Vagina (tissue), 2 donors: ENCODE results near the gene NEDD4L. TPM values are rescaled to one million over a fixed set of nuclear protein-coding genes. Genes with fewer than 3 reads are reported as not detected.

Experiments used
- DNase-seq, 2 donors: peaks; one replicate each; pipeline ENCODE4 v3.0.0-alpha.2; 2017; ENCODE audit errors: extremely low spot score in 2 of 2
- H3K27ac ChIP-seq: fragments of 200-600 bp; sonication (generic); one replicate; pipeline ENCODE4 v1.5.1; 2019
- H3K27me3 ChIP-seq: fragments of 200-600 bp; sonication (generic); one replicate; pipeline ENCODE4 v1.5.1; 2019
- H3K36me3 ChIP-seq, 2 donors: fragments of 200-600 bp; sonication (generic); one replicate each; pipeline ENCODE4 v1.5.1; 2017 to 2019
- H3K4me1 ChIP-seq: fragments of 200-600 bp; sonication (generic); one replicate; pipeline ENCODE4 v1.5.1; 2019
- H3K4me3 ChIP-seq, 2 donors: fragments of 200-600 bp; sonication (generic); 1 replicate in 1 of 2; 2 replicates in 1 of 2; pipeline ENCODE4 v1.5.1; 2016 to 2019
- H3K9me3 ChIP-seq: fragments of 200-600 bp; sonication (generic); one replicate; pipeline ENCODE4 v1.5.1; 2019
- CTCF ChIP-seq, 3 experiments: fragments of 450-650 bp in 2 of 3; fragments of 200-600 bp in 1 of 3; sonication (generic) in 1 of 3; IDR thresholded peaks; one replicate each; pipeline ENCODE4 v1.5.1; 2017 to 2019; ENCODE audit warnings: antibody characterized with exemption in 3 of 3, mild to moderate bottlenecking in 2 of 3, moderate library complexity in 2 of 3
- POLR2A ChIP-seq, 2 donors: fragments of 450-650 bp; IDR thresholded peaks; one replicate each; pipeline ENCODE4 v1.6.1; 2017; ENCODE audit warnings: antibody characterized with exemption in 2 of 2, mild to moderate bottlenecking in 2 of 2, moderate library complexity in 2 of 2
- POLR2AphosphoS5 ChIP-seq, 2 donors: sonication (generic); formaldehyde crosslinking; IDR thresholded peaks; one replicate each; pipeline ENCODE4 v1.9.0; 2017; ENCODE audit warnings: antibody characterized with exemption in 2 of 2, mild to moderate bottlenecking in 2 of 2, low read depth in 1 of 2; ENCODE audit not compliant: insufficient read depth in 1 of 2
- intact Hi-C: fragments of 100-400 bp; cut with DNase I; formaldehyde crosslinking; loops from one replicate; pipeline ENCODE4 v1.15.1; 2023
- total RNA-seq: library from RNA; depleted of rRNA; stranded (reverse); fragments of >200 nt; gene quantifications from one replicate; pipeline ENCODE4 v1.2.3, GENCODE V29; 2016

The NEDD4L gene
- total RNA-seq, 1 donor from 2014 or later = 42.2 TPM

GRCh38 chr18:58144106-58144505, 100.1 kb downstream of the NEDD4L start:
- Histone ChIP-seq H3K27me3 (no peaks in the 10 kb centered on the region), H3K36me3 (no peaks in the 10 kb centered on the region), H3K4me1 (no peaks in the 10 kb centered on the region), H3K4me3 (no peak overlapping the region), H3K9me3 (no peaks in the 10 kb centered on the region), H3K27ac (no peak overlapping the region)
- TF ChIP-seq POLR2AphosphoS5 (IDR thresholded peaks at IDR 0.05; ENCODE audit: insufficient read depth in 1 of 2, low read depth in 1 of 2) (no peak), CTCF (IDR thresholded peaks at IDR 0.05) (no peak), POLR2A (IDR thresholded peaks at IDR 0.05) (no peak)
- no peak for DNase-seq
- intact Hi-C loops = no loop called here

GRCh38 chr18:58144671-58145285, 100.8 kb downstream of the NEDD4L start:
- TF ChIP-seq CTCF (IDR thresholded peaks at IDR 0.05) = no peak
- H3K36me3 ChIP-seq = no peaks in the 10 kb centered on the region
- no peak for DNase-seq
- no peak overlapping the region for H3K4me3 ChIP-seq
- no peaks in the 10 kb centered on the region for H3K9me3 ChIP-seq
- no peak overlapping the region for H3K27ac ChIP-seq
- intact Hi-C loops = no loop called here
- no peaks in the 10 kb centered on the region for H3K4me1 ChIP-seq
- H3K27me3 ChIP-seq = no peaks in the 10 kb centered on the region

- Histone ChIP-seq H3K4me1 (no peaks in the 10 kb centered on the region), H3K4me3 (no peak overlapping the region), H3K9me3 (no peaks in the 10 kb centered on the region), H3K27ac (no peak overlapping the region), H3K27me3 (no peaks in the 10 kb centered on the region), H3K36me3 (no peaks in the 10 kb centered on the region)
- DNase-seq = no peak
- TF ChIP-seq POLR2AphosphoS5 (IDR thresholded peaks at IDR 0.05; ENCODE audit: insufficient read depth in 1 of 2, low read depth in 1 of 2) (no peak), CTCF (IDR thresholded peaks at IDR 0.05) (no peak), POLR2A (IDR thresholded peaks at IDR 0.05) (no peak)
- intact Hi-C loops = no loop called here
Observed at GRCh38 chr18:58146099-58146498, 102.1 kb downstream of the NEDD4L start.

- Histone ChIP-seq H3K4me3 (no peak overlapping the region), H3K27ac (no peak overlapping the region), H3K36me3 (no peaks in the 10 kb centered on the region), H3K9me3 (no peaks in the 10 kb centered on the region), H3K27me3 (no peaks in the 10 kb centered on the region), H3K4me1 (no peaks in the 10 kb centered on the region)
- intact Hi-C loops = no loop called here
- DNase-seq = no peak
- TF ChIP-seq CTCF (IDR thresholded peaks at IDR 0.05) (no peak), POLR2AphosphoS5 (IDR thresholded peaks at IDR 0.05; ENCODE audit: insufficient read depth in 1 of 2, low read depth in 1 of 2) (no peak), POLR2A (IDR thresholded peaks at IDR 0.05) (no peak)
Observed at GRCh38 chr18:58148954-58149471, 105.0 kb downstream of the NEDD4L start.

- TF ChIP-seq POLR2AphosphoS5 (IDR thresholded peaks at IDR 0.05; ENCODE audit: insufficient read depth in 1 of 2, low read depth in 1 of 2) (no peak), POLR2A (IDR thresholded peaks at IDR 0.05) (no peak), CTCF (IDR thresholded peaks at IDR 0.05) (no peak)
- Histone ChIP-seq H3K4me1 (no peaks in the 10 kb centered on the region), H3K4me3 (no peak overlapping the region), H3K9me3 (no peaks in the 10 kb centered on the region), H3K27ac (no peak overlapping the region), H3K36me3 (no peaks in the 10 kb centered on the region), H3K27me3 (no peaks in the 10 kb centered on the region)
- DNase-seq = no peak
- intact Hi-C loops = no loop called here
Observed at GRCh38 chr18:58150772-58151171, 106.7 kb downstream of the NEDD4L start.
